Liver (tissue), 2 donors: ENCODE data around the gene EPC2.

Experiments
- CTCF ChIP-seq: fragments of 150-350 bp; IDR thresholded peaks from 2 replicates; pipeline ENCODE4 v1.5.1; 2017; ENCODE audit warnings: improper control_type of control experiment, low read depth, low read length; ENCODE audit not compliant: missing input control
- TF ChIP-seq, protein P1 (sequence below): IDR thresholded peaks from 2 replicates; pipeline ENCODE4 v1.6.1; 2016; ENCODE audit warnings: antibody characterized with exemption, mild to moderate bottlenecking
- donor health status: healthy.

- TF ChIP-seq, protein P1, sequence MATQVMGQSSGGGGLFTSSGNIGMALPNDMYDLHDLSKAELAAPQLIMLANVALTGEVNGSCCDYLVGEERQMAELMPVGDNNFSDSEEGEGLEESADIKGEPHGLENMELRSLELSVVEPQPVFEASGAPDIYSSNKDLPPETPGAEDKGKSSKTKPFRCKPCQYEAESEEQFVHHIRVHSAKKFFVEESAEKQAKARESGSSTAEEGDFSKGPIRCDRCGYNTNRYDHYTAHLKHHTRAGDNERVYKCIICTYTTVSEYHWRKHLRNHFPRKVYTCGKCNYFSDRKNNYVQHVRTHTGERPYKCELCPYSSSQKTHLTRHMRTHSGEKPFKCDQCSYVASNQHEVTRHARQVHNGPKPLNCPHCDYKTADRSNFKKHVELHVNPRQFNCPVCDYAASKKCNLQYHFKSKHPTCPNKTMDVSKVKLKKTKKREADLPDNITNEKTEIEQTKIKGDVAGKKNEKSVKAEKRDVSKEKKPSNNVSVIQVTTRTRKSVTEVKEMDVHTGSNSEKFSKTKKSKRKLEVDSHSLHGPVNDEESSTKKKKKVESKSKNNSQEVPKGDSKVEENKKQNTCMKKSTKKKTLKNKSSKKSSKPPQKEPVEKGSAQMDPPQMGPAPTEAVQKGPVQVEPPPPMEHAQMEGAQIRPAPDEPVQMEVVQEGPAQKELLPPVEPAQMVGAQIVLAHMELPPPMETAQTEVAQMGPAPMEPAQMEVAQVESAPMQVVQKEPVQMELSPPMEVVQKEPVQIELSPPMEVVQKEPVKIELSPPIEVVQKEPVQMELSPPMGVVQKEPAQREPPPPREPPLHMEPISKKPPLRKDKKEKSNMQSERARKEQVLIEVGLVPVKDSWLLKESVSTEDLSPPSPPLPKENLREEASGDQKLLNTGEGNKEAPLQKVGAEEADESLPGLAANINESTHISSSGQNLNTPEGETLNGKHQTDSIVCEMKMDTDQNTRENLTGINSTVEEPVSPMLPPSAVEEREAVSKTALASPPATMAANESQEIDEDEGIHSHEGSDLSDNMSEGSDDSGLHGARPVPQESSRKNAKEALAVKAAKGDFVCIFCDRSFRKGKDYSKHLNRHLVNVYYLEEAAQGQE: no peak
- peak; percentile 14 for TF ChIP-seq CTCF
Observed at GRCh38 chr2:148640767-148641166, 3.8 kb upstream of the EPC2 start.
